Sigmoid colon (tissue), 7 donors: ENCODE measurements around the gene ASPG. TPM values are rescaled to one million over a fixed set of nuclear protein-coding genes. Genes with fewer than 3 reads are reported as not detected.

ENCODE experiments used
- DNase-seq: peaks from one replicate; pipeline ENCODE4 v3.0.0-alpha.2; 2019
- H3K27ac ChIP-seq, 4 donors: fragments of 200-600 bp; sonication (generic); one replicate each; pipeline ENCODE4 v1.5.1; 2016 to 2019; ENCODE audit warnings: mild to moderate bottlenecking in 1 of 4
- H3K27me3 ChIP-seq, 3 donors: fragments of 200-600 bp; sonication (generic); one replicate each; pipeline ENCODE4 v1.5.1; 2019; ENCODE audit warnings: mild to moderate bottlenecking in 1 of 3
- H3K36me3 ChIP-seq, 4 donors: fragments of 200-600 bp; sonication (generic); one replicate each; pipeline ENCODE4 v1.5.1; 2016 to 2019
- H3K4me1 ChIP-seq, 4 donors: fragments of 200-600 bp; sonication (generic); one replicate each; pipeline ENCODE4 v1.5.1; 2017 to 2019
- H3K4me3 ChIP-seq, 4 donors: fragments of 200-600 bp; sonication (generic); one replicate each; pipeline ENCODE4 v1.5.1; 2017 to 2019; ENCODE audit warnings: mild to moderate bottlenecking in 2 of 4, moderate library complexity in 1 of 4
- H3K9me3 ChIP-seq, 4 donors: fragments of 200-600 bp in 3 of 4; sonication (generic) in 3 of 4; one replicate each; pipeline versions ENCODE4 v1.5.1 to v1.6.1; 2013 to 2019
- CTCF ChIP-seq, 4 experiments: fragments of 450-650 bp in 3 of 4; fragments of 200-600 bp in 1 of 4; IDR thresholded peaks; one replicate each; pipeline ENCODE4 v1.5.1; 2016 to 2019; ENCODE audit warnings: antibody characterized with exemption in 4 of 4, mild to moderate bottlenecking in 3 of 4, moderate library complexity in 2 of 4
- EP300 ChIP-seq, 4 donors: sonication (generic); formaldehyde crosslinking; IDR thresholded peaks; one replicate each; pipeline ENCODE4 v1.6.1; 2017; ENCODE audit warnings: antibody characterized with exemption in 4 of 4
- POLR2A ChIP-seq, 2 donors: fragments of 450-650 bp; IDR thresholded peaks; one replicate each; pipeline ENCODE4 v1.6.1; 2016; ENCODE audit warnings: antibody characterized with exemption in 2 of 2, mild to moderate bottlenecking in 2 of 2, moderate library complexity in 2 of 2
- POLR2AphosphoS5 ChIP-seq, 4 donors: sonication (generic); formaldehyde crosslinking; IDR thresholded peaks; one replicate each; pipeline ENCODE4 v1.6.1; 2017; ENCODE audit warnings: antibody characterized with exemption in 4 of 4
- WGBS, 2 donors: extraction: QIAGEN DNeasy Blood & Tissue Kit; methylation state at CpG; one replicate each; pipeline ENCODE4 v1.1.7; 2013; 5-methylcytosine and 5-hydroxymethylcytosine counted together
- intact Hi-C: fragments of 100-400 bp; cut with DNase I; formaldehyde crosslinking; loops from one replicate; pipeline ENCODE4 v1.15.1; 2023
- polyA plus RNA-seq, 3 donors: library from polyadenylated mRNA; stranded (reverse); fragments of 200-250 nt; gene quantifications; one replicate each; pipeline ENCODE4 v1.2.3, GENCODE V29; 2013
- total RNA-seq, 4 donors: library from RNA; depleted of rRNA; stranded (reverse); fragments of >200 nt; gene quantifications; one replicate each; pipeline ENCODE4 v1.1.0, GENCODE V29; 2016
- donor health status: healthy with polysubstance abuse.
- donor health status: Bipolar disorder and iron deficiency.
- donor health status: healthy.

ASPG gene
- total and polyA plus RNA-seq, 7 donors = 0.14 to 24.6 (median 3.5) TPM; not detected in 1

- intact Hi-C loops = loop anchor here (2.0 kb wide), 1 partner anchor 48 kb away; no protein-coding TSS in a partner anchor
- WGBS, 2 donors = 5 to 22% methylated on average over 11 of the region's 11 CpGs
- Histone ChIP-seq H3K27me3 (peaks cover 13 to 46% (median 26%) of the 10 kb centered on the region in 3 donors), H3K27ac (no peak overlapping the region), H3K4me1 (peaks cover 0 to 10% (median 7%) of the 10 kb centered on the region in 4 donors), H3K4me3 (no peak overlapping the region), H3K9me3 (peaks cover 3 to 12% (median 5%) of the 10 kb centered on the region in 4 donors), H3K36me3 (no peaks in the 10 kb centered on the region)
- DNase-seq = peak; percentile 62
- peak in 2 of 4 experiments; percentile 33 to 46 for TF ChIP-seq CTCF (IDR thresholded peaks at IDR 0.05)
- TF ChIP-seq POLR2AphosphoS5 (IDR thresholded peaks at IDR 0.05) = no peak
Measured at GRCh38 chr14:104130974-104131651, 45.6 kb downstream of the ASPG start.

DNA sequence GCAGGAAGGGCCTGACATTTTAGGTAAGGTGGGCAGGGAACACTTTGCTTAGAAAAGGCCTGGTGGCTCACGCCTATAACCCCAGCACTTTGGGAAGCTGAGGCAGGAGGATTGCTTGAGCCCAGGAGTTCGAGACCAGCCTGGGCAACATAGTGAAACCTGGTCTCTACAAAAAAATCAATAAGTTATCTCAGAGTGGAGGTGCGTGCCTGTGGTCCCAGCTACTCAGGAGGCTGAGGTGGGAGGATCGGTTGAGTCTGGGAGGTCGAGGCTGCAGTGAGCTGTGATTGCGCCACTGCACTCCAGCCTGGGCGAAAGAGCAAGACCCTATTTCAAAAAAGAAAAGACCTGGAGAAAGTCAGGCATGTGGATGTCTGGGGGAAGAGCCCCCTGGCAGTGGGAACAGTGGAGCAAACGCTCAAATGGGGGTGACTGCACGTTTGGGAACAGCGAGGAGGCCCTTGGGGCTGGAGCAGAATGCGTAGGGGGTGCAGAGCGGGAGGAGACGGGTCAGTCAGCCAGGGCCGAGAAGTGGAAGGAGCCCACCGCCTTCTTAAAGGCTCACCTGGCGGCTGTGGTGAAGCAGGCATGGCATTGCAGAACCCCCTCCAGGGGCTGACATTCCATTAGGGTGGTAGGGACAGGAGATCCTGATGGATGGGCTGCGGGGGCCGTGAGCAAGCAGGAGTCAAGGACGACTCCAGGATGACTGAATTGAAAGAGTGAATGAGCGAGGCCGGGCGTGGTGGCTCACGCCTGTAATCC lies 46.6 kb downstream of the ASPG start:
- TF ChIP-seq EP300 (IDR thresholded peaks at IDR 0.05) (no peak), CTCF (IDR thresholded peaks at IDR 0.05) (no peak), POLR2A (IDR thresholded peaks at IDR 0.05) (no peak), POLR2AphosphoS5 (IDR thresholded peaks at IDR 0.05) (no peak)
- Histone ChIP-seq H3K4me1 (peaks cover 0 to 19% (median 17%) of the 10 kb centered on the region in 4 donors), H3K9me3 (peaks cover 3 to 12% (median 5%) of the 10 kb centered on the region in 4 donors), H3K36me3 (no peaks in the 10 kb centered on the region), H3K27ac (no peak overlapping the region), H3K27me3 (peaks cover 22 to 55% (median 35%) of the 10 kb centered on the region in 3 donors), H3K4me3 (no peak overlapping the region)
- no peak for DNase-seq
- intact Hi-C loops = loop anchor here (2.0 kb wide), 1 partner anchor 49 kb away; no protein-coding TSS in a partner anchor
- WGBS, 2 donors = 74% methylated on average over 23 of the region's 23 CpGs

- no peak overlapping the region for H3K27ac ChIP-seq
- peaks cover 0 to 27% (median 25%) of the 10 kb centered on the region in 4 donors for H3K4me1 ChIP-seq
- no peaks in the 10 kb centered on the region for H3K36me3 ChIP-seq
- H3K4me3 ChIP-seq = no peak overlapping the region
- peaks cover 28 to 64% (median 41%) of the 10 kb centered on the region in 3 donors for H3K27me3 ChIP-seq
- WGBS, 2 donors = 33 to 45% methylated on average over 7 of the region's 7 CpGs
- intact Hi-C loops = no loop called here
- peaks cover 3 to 12% (median 5%) of the 10 kb centered on the region in 4 donors for H3K9me3 ChIP-seq
- DNase-seq = peak; percentile 41
- TF ChIP-seq CTCF (IDR thresholded peaks at IDR 0.05) (no peak), EP300 (IDR thresholded peaks at IDR 0.05) (no peak), POLR2A (IDR thresholded peaks at IDR 0.05) (no peak), POLR2AphosphoS5 (IDR thresholded peaks at IDR 0.05) (no peak)
Measured at GRCh38 chr14:104132981-104133380, 47.5 kb downstream of the ASPG start.

GRCh38 chr14:104133496-104133895 lies 48.0 kb downstream of the ASPG start:
- Histone ChIP-seq H3K4me3 (no peak overlapping the region), H3K27ac (no peak overlapping the region), H3K27me3 (peaks cover 32 to 69% (median 46%) of the 10 kb centered on the region in 3 donors), H3K9me3 (peaks cover 3 to 12% (median 5%) of the 10 kb centered on the region in 4 donors), H3K4me1 (peaks cover 0 to 32% (median 30%) of the 10 kb centered on the region in 4 donors), H3K36me3 (no peaks in the 10 kb centered on the region)
- DNase-seq = peak; percentile 44
- intact Hi-C loops = no loop called here
- TF ChIP-seq CTCF (IDR thresholded peaks at IDR 0.05) = no peak
- no peak for TF ChIP-seq POLR2A (IDR thresholded peaks at IDR 0.05)
- no peak for TF ChIP-seq POLR2AphosphoS5 (IDR thresholded peaks at IDR 0.05)
- no peak for TF ChIP-seq EP300 (IDR thresholded peaks at IDR 0.05)
- WGBS, 2 donors = 80 to 81% methylated on average over 9 of the region's 9 CpGs
